BJ (cell line): ENCODE results near the gene KCTD16. TPM values are rescaled to one million over a fixed set of nuclear protein-coding genes. Genes with fewer than 3 reads are reported as not detected.

Source experiments
- CTCF ChIA-PET: fragments of 350-600 bp; formaldehyde crosslinking; extraction: SDS; loops from one replicate; lab custom pipeline; 2021; ENCODE audit warnings: antibody characterized with exemption, inconsistent platforms; lab: Yijun Ruan, JAX
- POLR2A ChIA-PET: fragments of 300-600 bp; sonication (Branson Sonifier 250); formaldehyde crosslinking; extraction: SDS; loops from one replicate; lab custom pipeline; 2021; ENCODE audit warnings: antibody characterized with exemption; lab: Charles Lee
- DNase-seq: peaks from one replicate; pipeline ENCODE4 v3.0.0-alpha.2; 2011; ENCODE audit warnings: low read depth
- H3K27me3 ChIP-seq: 2 replicates; pipeline ENCODE4 v1.6.0; 2011; ENCODE audit warnings: low read length; ENCODE audit not compliant: control insufficient read depth, insufficient read depth
- H3K36me3 ChIP-seq: 2 replicates; pipeline ENCODE4 v1.5.1; 2011; ENCODE audit warnings: low read length; ENCODE audit not compliant: control insufficient read depth, insufficient read depth
- H3K4me3 ChIP-seq: 2 replicates; pipeline ENCODE4 v1.5.1; 2011; ENCODE audit warnings: low read depth, mild to moderate bottlenecking, control low read depth, low read length
- polyA plus RNA-seq: library from polyadenylated mRNA; depleted of rRNA; stranded (reverse); fragments of >200 nt; gene quantifications from 2 replicates; pipeline ENCODE4 v1.2.3, GENCODE V29; 2011
- TF ChIP-seq, protein P1 (sequence below): IDR thresholded peaks from 2 replicates; pipeline ENCODE4 v1.5.1; 2011; ENCODE audit warnings: low read depth, mild to moderate bottlenecking, control low read depth, inconsistent platforms, low read length, moderate library complexity; ENCODE audit not compliant: insufficient read depth

Gene KCTD16
- polyA plus RNA-seq, 1 experiment: 1.7 TPM

DNA sequence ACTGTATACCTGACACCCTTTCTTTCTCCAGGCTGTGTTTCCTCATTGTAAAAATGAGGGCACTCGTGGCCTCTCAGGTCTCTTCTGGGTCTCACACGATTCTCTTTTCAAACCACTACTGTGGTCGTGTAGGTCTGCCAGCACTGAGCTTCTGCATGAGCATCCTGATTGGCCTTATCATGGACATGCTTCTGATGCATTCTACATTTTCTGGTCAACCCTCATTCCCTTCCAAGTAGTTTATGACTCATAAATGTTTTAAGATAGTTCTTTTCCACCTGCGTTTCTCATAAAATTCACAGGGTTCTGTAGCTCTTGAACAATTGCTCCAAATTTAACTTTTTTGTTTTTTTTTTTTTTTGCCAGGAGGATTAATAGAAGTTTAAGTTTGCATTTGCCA, 294.8 kb downstream of the KCTD16 start:
- TF ChIP-seq, protein P1, sequence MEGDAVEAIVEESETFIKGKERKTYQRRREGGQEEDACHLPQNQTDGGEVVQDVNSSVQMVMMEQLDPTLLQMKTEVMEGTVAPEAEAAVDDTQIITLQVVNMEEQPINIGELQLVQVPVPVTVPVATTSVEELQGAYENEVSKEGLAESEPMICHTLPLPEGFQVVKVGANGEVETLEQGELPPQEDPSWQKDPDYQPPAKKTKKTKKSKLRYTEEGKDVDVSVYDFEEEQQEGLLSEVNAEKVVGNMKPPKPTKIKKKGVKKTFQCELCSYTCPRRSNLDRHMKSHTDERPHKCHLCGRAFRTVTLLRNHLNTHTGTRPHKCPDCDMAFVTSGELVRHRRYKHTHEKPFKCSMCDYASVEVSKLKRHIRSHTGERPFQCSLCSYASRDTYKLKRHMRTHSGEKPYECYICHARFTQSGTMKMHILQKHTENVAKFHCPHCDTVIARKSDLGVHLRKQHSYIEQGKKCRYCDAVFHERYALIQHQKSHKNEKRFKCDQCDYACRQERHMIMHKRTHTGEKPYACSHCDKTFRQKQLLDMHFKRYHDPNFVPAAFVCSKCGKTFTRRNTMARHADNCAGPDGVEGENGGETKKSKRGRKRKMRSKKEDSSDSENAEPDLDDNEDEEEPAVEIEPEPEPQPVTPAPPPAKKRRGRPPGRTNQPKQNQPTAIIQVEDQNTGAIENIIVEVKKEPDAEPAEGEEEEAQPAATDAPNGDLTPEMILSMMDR: no peak
- H3K27me3 ChIP-seq: no peaks in the 10 kb centered on the region
- H3K36me3 ChIP-seq: no peaks in the 10 kb centered on the region
- CTCF ChIA-PET: no interaction called here
- H3K4me3 ChIP-seq: no peak overlapping the region
- POLR2A ChIA-PET: no interaction called here
- DNase-seq: no peak

DNA sequence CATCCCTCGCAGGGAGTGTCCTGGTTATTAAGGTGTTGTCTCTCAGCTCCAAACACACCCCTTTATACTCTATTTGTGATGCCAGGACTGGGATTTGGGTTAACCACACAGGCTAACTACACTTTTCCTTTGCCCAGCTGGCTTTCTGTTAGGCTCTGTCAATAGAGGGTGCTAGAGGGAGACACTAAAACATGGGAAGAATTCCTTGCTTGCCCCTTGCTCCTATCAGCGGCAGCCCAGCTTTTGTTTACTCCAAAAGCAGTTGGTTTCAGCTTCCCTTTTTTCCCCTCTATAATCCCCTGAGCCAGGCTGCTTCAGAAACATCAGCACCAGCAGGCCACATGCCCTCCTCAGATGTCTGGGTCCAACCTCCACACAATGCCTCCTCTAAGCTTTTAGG, 297.1 kb downstream of the KCTD16 start:
- DNase-seq: no peak
- Histone ChIP-seq H3K36me3 (no peaks in the 10 kb centered on the region), H3K4me3 (no peak overlapping the region), H3K27me3 (no peaks in the 10 kb centered on the region)
- ChIA-PET CTCF (interaction anchor here (0.6 to 1.7 kb wide), 10 partner anchors 9 to 1359 kb away, joined by 3 to 6 read pairs (median 3); no protein-coding TSS in a partner anchor), POLR2A (interaction anchor here (0.5 kb wide), 1 partner anchor 1904 kb away, joined by 10 read pairs; no protein-coding TSS in a partner anchor)
- TF ChIP-seq, protein P1: peak; percentile 75

DNA sequence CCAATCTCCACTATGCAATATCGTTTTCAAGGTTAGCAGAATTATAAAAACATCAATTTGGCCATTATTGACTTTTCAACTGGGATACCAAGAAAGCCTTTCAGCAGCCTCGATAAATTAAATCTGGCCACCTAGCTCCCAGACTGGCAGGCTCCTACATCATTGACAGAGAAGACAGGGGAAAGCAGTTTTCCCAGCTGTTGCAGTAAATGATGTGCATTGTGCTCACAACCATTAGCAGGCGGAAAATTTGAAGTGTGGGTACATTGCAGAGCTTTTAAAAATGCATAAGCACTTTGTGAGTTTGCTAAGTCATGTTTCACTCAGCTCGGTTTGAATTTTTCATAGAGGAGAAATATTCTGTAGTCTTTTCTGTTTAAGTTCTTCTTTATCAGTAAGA, 297.9 kb downstream of the KCTD16 start:
- TF ChIP-seq, protein P1: no peak
- ChIA-PET CTCF (interaction anchor here (0.8 to 1.7 kb wide), 5 partner anchors 10 to 265 kb away, joined by 3 to 6 read pairs (median 4); no protein-coding TSS in a partner anchor), POLR2A (interaction anchor here (0.7 kb wide), 1 partner anchor 36 kb away, joined by 3 read pairs; no protein-coding TSS in a partner anchor)
- Histone ChIP-seq H3K36me3 (no peaks in the 10 kb centered on the region), H3K4me3 (no peak overlapping the region), H3K27me3 (no peaks in the 10 kb centered on the region)
- DNase-seq: no peak

DNA sequence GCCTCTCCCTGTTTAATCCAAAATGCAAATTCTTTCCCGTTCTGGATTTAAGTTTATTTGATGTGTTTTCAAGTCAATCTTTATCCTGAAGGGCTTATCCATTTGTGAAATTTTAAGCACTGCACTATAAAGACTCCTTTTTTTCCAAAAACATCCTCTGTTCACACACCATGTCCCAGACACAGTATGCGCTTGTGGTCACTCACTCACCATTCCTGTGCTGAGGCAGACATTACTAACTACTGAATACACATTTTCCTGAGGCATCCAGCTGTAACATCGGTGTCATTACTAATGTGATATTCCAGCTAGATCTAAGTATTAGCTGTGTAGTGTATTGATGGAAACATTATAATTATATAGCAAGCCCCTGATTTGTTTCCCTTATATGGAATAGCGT, 298.4 kb downstream of the KCTD16 start:
- CTCF ChIA-PET: interaction anchor here (1.6 kb wide), 1 partner anchor 265 kb away, joined by 5 read pairs; no protein-coding TSS in a partner anchor
- H3K36me3 ChIP-seq: no peaks in the 10 kb centered on the region
- POLR2A ChIA-PET: interaction anchor here (0.7 kb wide), 1 partner anchor 36 kb away, joined by 3 read pairs; no protein-coding TSS in a partner anchor
- TF ChIP-seq, protein P1: no peak
- DNase-seq: no peak
- H3K4me3 ChIP-seq: no peak overlapping the region
- H3K27me3 ChIP-seq: no peaks in the 10 kb centered on the region

DNA sequence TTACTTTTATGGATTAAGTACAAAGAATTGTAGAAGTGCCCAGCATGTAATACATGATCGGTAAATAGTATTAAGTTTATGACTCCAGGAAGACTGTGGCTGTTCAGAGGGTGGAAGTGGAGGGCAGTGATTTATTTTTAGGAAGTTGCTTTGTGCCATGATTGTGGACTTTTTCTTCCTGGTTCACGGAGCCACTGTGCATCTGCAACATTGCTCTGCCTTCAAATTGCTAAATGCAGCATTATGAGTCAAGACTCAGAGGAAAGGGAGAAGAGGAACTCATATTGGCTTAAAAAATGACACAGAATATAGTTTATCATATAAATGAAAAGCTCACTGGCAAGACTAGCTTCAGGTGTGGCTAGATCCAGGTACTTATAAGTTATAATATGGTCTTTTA, 301.5 kb downstream of the KCTD16 start:
- DNase-seq: no peak
- POLR2A ChIA-PET: no interaction called here
- Histone ChIP-seq H3K4me3 (no peak overlapping the region), H3K36me3 (no peaks in the 10 kb centered on the region), H3K27me3 (no peaks in the 10 kb centered on the region)
- TF ChIP-seq, protein P1: no peak
- CTCF ChIA-PET: no interaction called here
